GM18526 (cell line): ENCODE data around the gene YPEL2.

Source experiments
- POLR2A ChIP-seq: IDR thresholded peaks from 3 replicates; pipeline ENCODE4 v1.6.1; 2011; ENCODE audit not compliant: insufficient read length; ENCODE audit errors: extremely low read depth

Gene YPEL2

DNA sequence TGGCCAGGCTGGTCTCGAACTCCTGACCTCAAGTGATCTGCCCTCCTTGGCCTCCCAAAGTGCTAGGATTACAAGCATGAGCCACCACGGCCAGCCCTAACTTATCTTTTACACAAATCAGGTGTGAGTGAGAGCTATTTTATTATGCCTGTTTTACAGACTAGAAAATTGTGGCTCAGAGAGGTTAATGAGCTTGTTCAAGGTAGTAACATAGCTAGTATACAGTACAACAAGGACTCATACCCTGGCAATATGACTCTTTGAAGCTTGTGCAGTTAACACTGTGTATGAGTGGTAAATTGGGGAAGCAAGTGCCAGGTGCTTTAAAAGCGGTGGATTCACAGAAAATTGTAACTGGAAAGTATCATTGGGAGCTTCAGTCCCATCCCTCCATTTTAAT lies 49.0 kb downstream of the YPEL2 start:
- no peak for TF ChIP-seq POLR2A

DNA sequence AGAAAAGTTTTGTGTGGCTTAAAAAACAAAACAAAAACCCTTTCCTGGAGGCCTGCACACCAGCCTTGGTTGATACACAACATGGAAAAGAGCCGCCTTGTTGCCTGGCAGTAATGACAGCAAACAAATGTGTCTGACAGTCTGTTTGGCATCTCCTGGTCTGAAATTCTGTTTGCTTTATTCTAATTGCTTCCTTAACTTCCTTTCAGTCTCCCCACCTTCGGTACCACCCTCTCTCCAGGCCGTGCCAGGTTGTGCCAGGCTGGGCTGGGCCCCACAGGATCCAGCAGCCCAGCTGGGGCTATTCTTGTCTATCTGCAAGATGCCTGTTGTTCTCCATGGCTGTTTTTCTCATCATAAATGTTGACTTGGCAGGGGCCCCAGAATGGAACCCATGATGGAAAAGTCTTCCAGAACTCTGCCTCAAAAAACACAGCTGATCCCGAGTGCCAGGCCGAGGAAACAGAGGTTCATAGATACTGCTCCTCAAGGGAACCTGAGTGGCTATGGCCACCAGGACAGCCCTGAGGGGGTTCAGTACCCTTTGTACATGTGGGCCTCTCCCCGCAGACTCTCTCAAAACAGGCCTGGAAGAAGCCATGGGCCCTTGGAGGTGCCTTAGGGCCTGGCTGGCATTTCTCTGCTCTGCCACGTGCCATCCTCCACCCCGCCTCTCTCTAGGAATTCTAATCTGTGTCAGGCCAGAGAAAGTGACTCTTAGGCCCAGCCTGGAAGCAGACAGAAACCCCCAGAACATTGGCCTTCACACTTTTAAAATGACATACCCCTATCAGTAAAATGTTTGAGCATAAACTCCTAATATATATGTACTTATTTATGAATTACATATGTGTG lies 50.5 kb downstream of the YPEL2 start:
- no peak for TF ChIP-seq POLR2A

DNA sequence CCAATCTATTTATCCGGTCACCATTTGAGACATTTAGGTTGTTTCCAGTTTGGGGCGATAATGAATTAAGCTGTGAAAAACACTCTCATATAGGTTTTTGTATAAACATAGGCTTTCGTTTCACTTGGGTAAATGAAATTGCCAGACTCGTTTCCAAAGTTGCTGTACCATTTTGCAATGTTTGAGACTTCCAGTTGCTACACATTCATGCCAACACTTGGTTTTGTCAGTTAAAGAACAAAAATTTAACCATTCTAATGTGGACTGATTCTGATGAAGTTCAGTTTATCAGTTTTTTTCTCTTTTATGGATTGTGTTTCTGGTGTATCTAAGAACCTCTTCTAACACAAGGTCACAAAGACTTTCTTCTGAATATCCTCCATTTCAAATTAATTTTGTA lies 52.4 kb downstream of the YPEL2 start:
- no peak for TF ChIP-seq POLR2A

DNA sequence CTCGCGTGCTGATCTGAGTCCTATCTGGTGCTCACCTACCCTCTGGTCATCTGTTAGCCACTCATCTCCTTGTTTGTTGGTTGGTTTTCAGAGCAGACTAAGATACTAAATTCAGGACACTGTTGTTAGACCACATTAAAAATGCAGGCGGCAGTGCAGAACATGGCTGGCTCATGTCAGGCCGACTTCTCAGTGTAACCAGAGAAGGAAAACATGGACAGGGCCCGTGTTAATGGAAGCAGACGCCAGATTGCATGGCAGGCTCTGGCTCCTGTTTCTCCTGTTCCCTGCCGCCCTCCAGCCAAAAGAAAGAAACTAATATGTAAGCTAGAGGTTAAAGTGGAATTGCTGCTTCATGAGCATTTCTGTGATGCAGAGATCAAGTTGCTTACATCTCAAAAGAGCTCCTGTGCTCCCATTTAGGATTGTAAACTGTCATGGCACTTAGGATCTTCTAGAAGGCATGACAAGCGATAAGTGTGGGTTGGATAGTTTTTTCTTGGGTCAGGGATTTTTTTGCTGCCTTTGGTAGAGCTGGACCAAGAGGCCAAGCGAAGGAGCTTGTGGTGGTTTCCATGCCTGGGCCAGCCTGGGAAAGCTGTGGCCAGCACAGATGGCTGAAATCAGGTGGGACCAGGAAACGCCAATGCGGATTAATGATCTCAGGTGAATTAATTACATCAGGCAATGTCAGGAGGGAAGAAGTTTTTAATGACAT lies 56.1 kb downstream of the YPEL2 start:
- TF ChIP-seq POLR2A: no peak

DNA sequence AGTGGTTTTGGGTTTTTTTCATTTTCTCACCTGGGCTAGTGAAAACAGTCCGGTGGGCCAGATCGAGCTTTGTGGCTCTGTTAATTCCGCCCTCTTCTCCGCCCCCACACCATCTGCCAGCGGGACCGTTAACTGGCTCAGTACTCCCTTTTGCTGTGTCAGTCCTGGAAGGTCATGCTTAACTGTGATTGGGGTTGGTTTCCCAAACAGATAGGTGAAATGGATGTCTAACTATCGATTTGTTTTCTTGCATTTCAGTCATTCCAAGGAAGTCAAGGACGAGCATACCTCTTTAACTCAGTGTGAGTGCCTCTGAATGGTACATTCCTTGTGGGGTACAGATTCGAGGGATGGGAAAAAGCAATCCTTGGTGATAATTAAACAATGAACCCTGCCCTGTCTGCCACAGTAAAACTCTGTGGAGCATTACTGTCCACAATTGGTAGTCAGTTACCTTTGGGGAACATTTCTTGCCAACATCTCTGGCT lies 56.7 kb downstream of the YPEL2 start:
- TF ChIP-seq POLR2A: no peak

DNA sequence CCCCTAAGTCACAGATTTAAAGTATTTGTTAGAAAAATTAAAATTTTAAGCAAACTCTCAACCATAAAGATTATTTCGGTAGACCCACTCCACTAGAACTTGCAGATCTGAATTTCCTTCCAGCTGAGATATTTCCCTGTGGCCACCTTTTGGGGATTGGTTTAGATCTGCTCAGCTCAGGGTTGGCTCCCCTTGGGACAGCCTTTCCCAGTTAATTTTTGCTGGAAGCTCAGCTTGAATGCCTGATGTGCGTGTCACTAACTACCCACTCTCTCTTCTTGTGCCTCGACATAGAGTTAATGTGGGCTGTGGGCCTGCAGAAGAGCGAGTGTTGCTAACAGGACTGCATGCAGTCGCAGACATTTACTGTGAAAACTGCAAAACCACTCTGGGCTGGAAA lies 57.6 kb downstream of the YPEL2 start:
- TF ChIP-seq POLR2A: no peak

DNA sequence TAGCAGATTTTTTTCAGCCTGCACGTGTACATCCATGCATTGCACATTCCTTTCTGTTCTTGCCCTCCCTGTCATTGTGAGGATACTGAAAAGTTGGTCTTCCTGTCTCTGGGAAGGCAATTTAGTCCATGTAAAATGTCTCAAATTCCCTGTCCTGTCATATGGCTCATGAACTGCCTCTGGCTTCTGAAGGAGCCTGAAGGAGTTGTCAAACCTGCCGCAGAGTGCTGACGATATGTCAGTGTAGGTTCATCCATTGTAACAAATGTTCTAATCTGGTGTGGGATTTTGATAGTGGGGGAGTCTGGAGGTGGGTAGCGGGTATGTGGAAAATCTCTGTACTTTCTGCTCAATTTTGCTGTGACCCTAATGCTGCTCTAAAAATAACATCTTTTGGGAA lies 59.6 kb downstream of the YPEL2 start:
- no peak for TF ChIP-seq POLR2A

DNA sequence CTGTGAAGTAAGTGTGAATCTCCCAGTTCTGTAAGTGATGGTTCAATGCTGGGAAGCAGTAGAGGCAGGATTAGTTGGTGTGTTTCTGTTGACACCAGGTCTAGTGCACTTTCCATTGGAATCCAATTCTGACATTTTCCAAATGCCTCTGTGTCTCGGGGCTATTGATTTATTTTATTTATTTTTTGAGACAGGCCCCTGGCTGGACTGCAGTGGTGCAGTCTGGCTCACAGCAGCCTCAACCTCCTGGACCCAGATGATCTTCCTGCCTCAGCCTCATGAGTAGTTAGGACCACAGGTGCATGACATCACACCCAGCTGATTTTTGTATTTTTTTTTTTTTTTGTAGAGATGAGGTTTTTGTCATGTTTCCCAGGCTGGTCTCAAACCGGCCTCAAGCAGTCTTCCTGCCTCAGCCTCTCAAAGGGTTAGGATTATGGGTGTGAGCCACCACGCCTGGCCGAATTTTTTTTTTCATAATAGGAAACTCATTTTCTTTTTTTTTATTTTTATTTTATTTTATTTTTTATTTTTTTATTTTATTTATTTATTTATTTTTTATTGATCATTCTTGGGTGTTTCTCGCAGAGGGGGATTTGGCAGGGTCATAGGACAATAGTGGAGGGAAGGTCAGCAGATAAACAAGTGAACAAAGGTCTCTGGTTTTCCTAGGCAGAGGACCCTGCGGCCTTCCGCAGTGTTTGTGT lies 61.7 kb downstream of the YPEL2 start:
- TF ChIP-seq POLR2A: no peak

DNA sequence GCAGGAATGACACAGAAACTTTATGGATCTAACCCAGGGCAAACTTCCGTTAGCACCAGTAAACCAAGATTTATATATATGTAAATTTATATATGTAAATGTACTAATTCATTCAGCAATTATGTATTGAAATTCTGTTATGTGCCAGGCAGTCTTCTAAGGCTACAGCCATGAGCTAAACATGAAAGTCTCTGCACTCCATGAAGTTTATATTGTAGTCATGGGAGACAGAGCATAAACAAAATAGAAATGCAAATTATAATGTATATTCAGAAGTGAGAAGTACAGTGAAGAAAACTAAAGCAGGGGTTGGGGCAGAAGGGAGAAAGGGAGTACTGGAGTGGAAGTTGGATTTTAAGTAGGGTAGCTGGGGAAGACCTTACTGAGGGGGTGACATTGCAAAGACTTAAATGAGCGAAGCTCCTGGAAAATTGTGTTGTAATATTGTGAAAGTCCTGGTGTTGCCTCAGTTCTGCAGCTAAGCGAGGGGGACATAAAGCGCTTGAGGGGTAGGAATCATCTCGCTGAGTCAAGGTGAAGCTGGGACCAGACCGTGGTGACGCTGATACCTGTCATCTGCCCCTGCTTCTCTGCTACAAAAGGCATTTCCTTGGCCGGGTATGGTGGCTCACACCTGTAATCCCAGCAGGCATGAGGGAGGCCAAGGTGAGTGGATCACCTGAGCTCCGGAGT lies 64.8 kb downstream of the YPEL2 start:
- no peak for TF ChIP-seq POLR2A

DNA sequence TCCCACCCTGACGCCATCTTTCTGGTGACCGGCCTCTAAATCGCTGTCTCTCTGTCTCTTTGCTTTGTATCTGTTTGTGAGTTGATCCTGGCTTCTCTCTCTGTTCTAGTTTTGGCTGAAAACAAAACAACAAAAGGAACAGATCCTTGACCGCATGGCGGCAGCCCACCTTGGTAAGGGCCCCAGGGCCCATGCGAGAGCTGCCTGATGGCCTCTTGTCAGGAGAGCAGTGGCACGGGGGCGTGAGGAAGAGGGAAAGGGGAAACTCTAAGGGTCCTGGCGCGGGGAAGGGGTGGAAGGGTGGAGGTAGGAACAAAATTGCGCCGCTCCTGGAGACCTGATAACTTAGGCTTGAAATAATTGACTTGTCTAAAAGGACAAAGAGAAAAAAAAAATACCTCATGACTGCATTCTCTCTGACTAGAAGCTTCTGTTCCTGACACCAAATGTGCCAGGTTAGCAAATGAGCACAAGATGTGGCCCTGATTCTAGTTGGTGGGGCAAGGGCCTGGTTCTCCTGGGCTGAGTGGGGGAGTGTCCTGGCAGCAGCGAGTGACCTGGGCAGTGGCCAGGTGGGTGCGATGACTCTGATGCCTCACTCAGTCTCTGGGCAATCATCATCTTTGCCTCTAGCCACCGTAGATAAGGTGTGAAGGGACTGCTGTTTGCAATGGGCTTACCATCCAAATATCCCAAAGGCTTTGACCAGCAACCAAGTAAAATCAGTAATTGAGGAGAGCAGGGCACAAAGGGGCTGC lies 66.0 kb downstream of the YPEL2 start:
- TF ChIP-seq POLR2A: no peak

DNA sequence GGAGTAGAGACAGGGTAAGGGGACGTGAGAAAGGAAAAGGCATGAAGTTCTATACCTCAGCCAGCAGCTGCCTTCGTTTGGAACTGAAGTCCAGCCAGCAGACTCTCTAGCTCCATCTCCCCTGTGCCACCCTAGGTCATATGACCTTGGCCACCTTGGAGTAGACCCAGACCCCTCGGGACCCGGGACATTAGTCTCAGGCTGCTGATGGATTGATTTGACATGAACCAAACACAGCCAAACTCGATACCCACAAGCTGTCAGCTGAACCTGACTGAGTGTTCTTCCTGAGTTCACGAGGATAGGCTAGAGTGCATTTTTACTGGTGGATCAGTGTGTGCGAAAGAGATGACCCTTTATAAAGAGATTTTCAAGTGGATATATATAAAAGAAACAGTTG lies 68.5 kb downstream of the YPEL2 start:
- no peak for TF ChIP-seq POLR2A

DNA sequence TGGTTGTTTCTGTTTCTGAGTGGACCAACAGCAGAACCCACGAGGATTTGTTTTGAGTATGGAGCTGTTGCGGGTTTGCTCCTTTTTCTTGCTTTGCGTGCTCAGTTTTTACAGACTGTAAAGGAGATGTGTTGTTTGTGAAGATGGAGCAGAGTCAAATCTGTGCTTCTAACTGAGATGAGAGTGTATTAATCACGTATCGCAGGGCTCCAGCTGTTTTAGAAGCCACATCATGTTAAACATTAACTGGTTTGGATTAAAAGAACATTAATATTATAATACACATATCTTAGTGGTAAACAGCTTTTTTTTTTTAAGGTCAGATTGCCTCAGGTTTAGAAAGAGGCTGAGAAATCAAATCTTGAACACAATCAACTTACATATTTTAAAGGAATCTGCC lies 69.4 kb downstream of the YPEL2 start:
- TF ChIP-seq POLR2A: no peak

DNA sequence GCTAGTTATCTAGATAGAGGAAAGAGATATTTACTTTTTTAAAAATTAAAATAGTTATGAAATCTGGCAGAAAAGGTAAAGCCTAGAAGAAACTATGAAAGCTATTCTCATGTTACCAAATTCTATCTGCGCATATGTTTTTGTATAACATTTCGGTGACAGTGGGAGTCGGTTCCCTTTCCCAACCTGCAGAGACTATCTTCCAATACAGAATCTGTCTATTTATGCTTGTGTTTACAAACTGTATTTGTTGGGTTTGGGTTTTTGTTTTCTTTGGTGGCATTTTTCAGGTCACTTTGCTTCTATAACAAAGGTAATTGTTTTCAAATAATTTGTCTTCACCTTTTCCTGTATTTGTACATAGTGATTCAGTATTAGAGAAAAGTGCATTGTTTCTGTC lies 69.8 kb downstream of the YPEL2 start:
- no peak for TF ChIP-seq POLR2A

DNA sequence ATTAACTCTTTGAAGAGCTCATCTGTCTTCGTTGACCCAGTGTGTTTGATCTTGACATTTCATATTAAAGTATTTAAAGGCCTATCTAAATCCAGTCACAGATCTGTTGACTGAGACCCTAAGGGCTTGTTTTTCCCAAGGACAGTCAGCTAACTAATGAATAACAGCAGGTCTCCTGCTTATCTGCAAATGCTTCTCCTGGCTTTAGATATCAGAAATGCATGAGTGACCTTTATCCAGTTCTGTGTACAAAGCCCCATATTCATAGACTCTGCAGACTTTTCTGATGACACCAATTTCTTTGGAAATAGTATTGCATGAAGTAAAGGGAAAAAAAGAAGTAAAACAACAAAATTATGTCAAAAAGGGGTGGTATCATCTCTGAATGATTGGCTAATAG lies 70.3 kb downstream of the YPEL2 start:
- no peak for TF ChIP-seq POLR2A
